HG02763 (cell line): ENCODE results near the gene TNFRSF1A.
"Not testable (repeated sequence)": the region's sequence is repeated elsewhere in the genome, so short reads cannot be mapped to it uniquely, and the experiment has no call there.

Experiments used
- ATAC-seq: cut with Tn5 transposase; IDR thresholded peaks from one replicate; pipeline ENCODE4 v1.9.1; 2021; ENCODE audit warnings: mild to moderate bottlenecking, moderate library complexity; ENCODE audit not compliant: unreplicated experiment

Gene TNFRSF1A

GRCh38 chr12:6358881-6359280, 17.0 kb upstream of the TNFRSF1A start:
- ATAC-seq = no peak

- ATAC-seq = no peak
Measured at GRCh38 chr12:6356374-6356820, 14.5 kb upstream of the TNFRSF1A start.

GRCh38 chr12:6355491-6356373, 13.9 kb upstream of the TNFRSF1A start:
- ATAC-seq = no peak

- ATAC-seq = no peak
Measured at GRCh38 chr12:6354495-6355393, 12.9 kb upstream of the TNFRSF1A start.

GRCh38 chr12:6352193-6353173, 10.6 kb upstream of the TNFRSF1A start:
- no peak for ATAC-seq

GRCh38 chr12:6351622-6352021, 9.7 kb upstream of the TNFRSF1A start:
- ATAC-seq = no peak

- no peak for ATAC-seq
Measured at GRCh38 chr12:6347367-6348338, 5.8 kb upstream of the TNFRSF1A start.

- ATAC-seq = no peak
Measured at GRCh38 chr12:6346942-6347341, 5.1 kb upstream of the TNFRSF1A start.

- ATAC-seq = no peak
Measured at GRCh38 chr12:6346235-6346832, 4.5 kb upstream of the TNFRSF1A start.

GRCh38 chr12:6345319-6346091, 3.6 kb upstream of the TNFRSF1A start:
- no peak for ATAC-seq

- ATAC-seq = not testable (repeated sequence)
Measured at GRCh38 chr12:6344101-6344660, 2.3 kb upstream of the TNFRSF1A start.

- no peak for ATAC-seq
Measured at GRCh38 chr12:6343518-6343917, 1.6 kb upstream of the TNFRSF1A start.

- ATAC-seq = no peak
Measured at GRCh38 chr12:6342140-6342889, 439 bp upstream of the TNFRSF1A start.

- ATAC-seq = no peak
Measured at GRCh38 chr12:6340745-6341416, 995 bp downstream of the TNFRSF1A start.

- ATAC-seq = no peak
Measured at GRCh38 chr12:6340032-6340638, 1.7 kb downstream of the TNFRSF1A start.

GRCh38 chr12:6338955-6339354, 2.9 kb downstream of the TNFRSF1A start:
- no peak for ATAC-seq
